ENCODE data around the gene PRAME. TPM values are rescaled to one million over a fixed set of nuclear protein-coding genes. Genes with fewer than 3 reads are reported as not detected.
"Not testable (repeated sequence)": the region's sequence is repeated elsewhere in the genome, so short reads cannot be mapped to it uniquely, and the experiment has no call there.

Gene PRAME
- total and polyA plus RNA-seq, 2 experiments from 2014 or later = not detected

GRCh38 chr22:22584722-22585121 is 25.7 kb upstream of the PRAME start:
- H3K36me3 ChIP-seq = no peaks in the 10 kb centered on the region
- no peaks in the 10 kb centered on the region for H3K27me3 ChIP-seq
- no peak overlapping the region for H3K27ac ChIP-seq
- no peak for TF ChIP-seq CTCF (IDR thresholded peaks at IDR 0.05; ENCODE audit: low read depth, low read length)
- H3K4me1 ChIP-seq (ENCODE audit: low read depth) = no peaks in the 10 kb centered on the region
- no peaks in the 10 kb centered on the region for H3K9me3 ChIP-seq (ENCODE audit: low read depth)
- no peak for DNase-seq (ENCODE audit: low read depth in 1 of 2, low spot score in 1 of 2)
- no peak overlapping the region for H3K4me3 ChIP-seq

- Histone ChIP-seq H3K9me3 (ENCODE audit: low read depth) (no peaks in the 10 kb centered on the region), H3K4me3 (no peak overlapping the region), H3K36me3 (no peaks in the 10 kb centered on the region), H3K27ac (no peak overlapping the region), H3K4me1 (ENCODE audit: low read depth) (no peaks in the 10 kb centered on the region), H3K27me3 (no peaks in the 10 kb centered on the region)
- DNase-seq (ENCODE audit: low read depth in 1 of 2, low spot score in 1 of 2) = no peak
- TF ChIP-seq CTCF (IDR thresholded peaks at IDR 0.05; ENCODE audit: low read depth, low read length) = no peak
Measured at GRCh38 chr22:22583030-22583429, 24.0 kb upstream of the PRAME start.

GRCh38 chr22:22581524-22581923 is 22.5 kb upstream of the PRAME start:
- H3K4me1 ChIP-seq (ENCODE audit: low read depth); H3K9me3 ChIP-seq (ENCODE audit: low read depth); DNase-seq (ENCODE audit: low read depth in 1 of 2, low spot score in 1 of 2); H3K27me3 ChIP-seq; H3K27ac ChIP-seq; H3K36me3 ChIP-seq; H3K4me3 ChIP-seq: not testable (repeated sequence)

GRCh38 chr22:22579869-22580604 is 21.0 kb upstream of the PRAME start:
- Histone ChIP-seq H3K4me3 (no peak overlapping the region), H3K27ac (no peak overlapping the region), H3K27me3 (no peaks in the 10 kb centered on the region), H3K36me3 (no peaks in the 10 kb centered on the region), H3K9me3 (ENCODE audit: low read depth) (no peaks in the 10 kb centered on the region), H3K4me1 (ENCODE audit: low read depth) (no peaks in the 10 kb centered on the region)
- TF ChIP-seq CTCF (IDR thresholded peaks at IDR 0.05; ENCODE audit: low read depth, low read length) = no peak
- no peak for DNase-seq (ENCODE audit: low read depth in 1 of 2, low spot score in 1 of 2)

GRCh38 chr22:22578702-22579424 is 19.8 kb upstream of the PRAME start:
- TF ChIP-seq CTCF (IDR thresholded peaks at IDR 0.05; ENCODE audit: low read depth, low read length) = no peak
- Histone ChIP-seq H3K4me3 (no peak overlapping the region), H3K27me3 (no peaks in the 10 kb centered on the region), H3K36me3 (no peaks in the 10 kb centered on the region), H3K27ac (no peak overlapping the region), H3K4me1 (ENCODE audit: low read depth) (no peaks in the 10 kb centered on the region), H3K9me3 (ENCODE audit: low read depth) (peaks cover 3% of the 10 kb centered on the region)
- peak in 1 of 2 donors; percentile 67 for DNase-seq (ENCODE audit: low read depth in 1 of 2, low spot score in 1 of 2)

- Histone ChIP-seq H3K9me3 (ENCODE audit: low read depth) (peaks cover 3% of the 10 kb centered on the region), H3K36me3 (no peaks in the 10 kb centered on the region), H3K4me3 (no peak overlapping the region), H3K4me1 (ENCODE audit: low read depth) (no peaks in the 10 kb centered on the region), H3K27ac (no peak overlapping the region), H3K27me3 (no peaks in the 10 kb centered on the region)
- no peak for TF ChIP-seq CTCF (IDR thresholded peaks at IDR 0.05; ENCODE audit: low read depth, low read length)
- no peak for DNase-seq (ENCODE audit: low read depth in 1 of 2, low spot score in 1 of 2)
Measured at GRCh38 chr22:22576989-22577427, 17.9 kb upstream of the PRAME start.
